ENCODE results near the gene SRSF1.

DNA sequence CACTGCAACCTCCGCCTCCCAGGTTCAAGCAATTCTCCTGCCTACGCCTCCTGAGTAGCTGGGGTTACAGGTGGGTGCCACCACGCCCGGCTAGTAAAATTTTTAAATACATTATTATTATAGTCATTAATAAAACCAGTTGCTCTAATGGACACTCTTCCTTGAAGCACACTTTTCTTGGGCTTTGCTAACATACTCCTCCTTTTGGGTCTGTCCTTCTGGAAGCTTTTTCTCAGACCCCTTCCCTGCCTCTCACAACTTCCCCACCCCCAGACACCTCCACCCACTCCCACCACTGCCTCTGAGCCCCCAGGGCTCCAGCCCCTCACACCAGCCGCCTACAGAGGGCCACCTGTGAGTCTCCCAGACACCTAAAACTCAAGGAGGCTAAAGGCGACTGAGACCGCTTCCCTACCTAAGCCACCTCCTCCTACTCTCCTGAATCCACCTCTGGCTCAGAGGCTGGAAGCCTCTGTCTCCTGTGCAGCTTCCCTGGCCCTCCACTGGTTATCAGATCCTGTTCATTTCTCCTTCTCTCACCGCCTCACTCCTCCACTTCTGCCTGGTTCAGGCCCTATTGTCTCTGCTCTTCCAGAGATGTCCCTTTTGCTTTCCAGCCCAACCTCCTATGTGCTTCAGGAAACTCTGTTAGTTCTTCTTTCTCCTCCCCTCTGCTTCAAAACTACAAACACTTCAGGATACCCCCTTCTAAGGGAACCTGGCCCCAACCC is 49.8 kb downstream of the SRSF1 start:
- TF ChIP-seq, protein P1, sequence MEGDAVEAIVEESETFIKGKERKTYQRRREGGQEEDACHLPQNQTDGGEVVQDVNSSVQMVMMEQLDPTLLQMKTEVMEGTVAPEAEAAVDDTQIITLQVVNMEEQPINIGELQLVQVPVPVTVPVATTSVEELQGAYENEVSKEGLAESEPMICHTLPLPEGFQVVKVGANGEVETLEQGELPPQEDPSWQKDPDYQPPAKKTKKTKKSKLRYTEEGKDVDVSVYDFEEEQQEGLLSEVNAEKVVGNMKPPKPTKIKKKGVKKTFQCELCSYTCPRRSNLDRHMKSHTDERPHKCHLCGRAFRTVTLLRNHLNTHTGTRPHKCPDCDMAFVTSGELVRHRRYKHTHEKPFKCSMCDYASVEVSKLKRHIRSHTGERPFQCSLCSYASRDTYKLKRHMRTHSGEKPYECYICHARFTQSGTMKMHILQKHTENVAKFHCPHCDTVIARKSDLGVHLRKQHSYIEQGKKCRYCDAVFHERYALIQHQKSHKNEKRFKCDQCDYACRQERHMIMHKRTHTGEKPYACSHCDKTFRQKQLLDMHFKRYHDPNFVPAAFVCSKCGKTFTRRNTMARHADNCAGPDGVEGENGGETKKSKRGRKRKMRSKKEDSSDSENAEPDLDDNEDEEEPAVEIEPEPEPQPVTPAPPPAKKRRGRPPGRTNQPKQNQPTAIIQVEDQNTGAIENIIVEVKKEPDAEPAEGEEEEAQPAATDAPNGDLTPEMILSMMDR (IDR thresholded peaks at IDR 0.05), result no peak
- no peak for TF ChIP-seq POLR2A (IDR thresholded peaks at IDR 0.05)
